Stimulated activated effector memory CD8-positive, alpha-beta T cell treated with anti-CD3 and anti-CD28 coated beads, Interleukin-12 subunit alpha, Interleukin-12 subunit beta, amount 100 ng/mL, for 72 hours (primary cell): ENCODE data around the gene SLC22A5.

ENCODE experiments used
- ATAC-seq: fragments of 150-1000 bp; cut with Tn5 transposase; 2 replicates; pipeline ENCODE4 v1.10.0; 2021
- DNase-seq, 2 donors: peaks; one replicate each; pipeline ENCODE4 v3.0.0; 2021 to 2022; ENCODE audit warnings: low spot score in 2 of 2
- H3K27ac Mint-ChIP-seq: one replicate; pipeline ENCODE4 v1.8.0; 2022; ENCODE audit warnings: mild to moderate bottlenecking, mixed read lengths
- H3K36me3 Mint-ChIP-seq: one replicate; pipeline ENCODE4 v1.8.0; 2022; ENCODE audit warnings: mild to moderate bottlenecking, mixed read lengths
- H3K4me1 Mint-ChIP-seq: one replicate; pipeline ENCODE4 v1.8.0; 2022; ENCODE audit warnings: mixed read lengths
- H3K4me3 Mint-ChIP-seq: one replicate; pipeline ENCODE4 v1.8.0; 2022; ENCODE audit warnings: mild to moderate bottlenecking, mixed read lengths
- H3K9me3 Mint-ChIP-seq: one replicate; pipeline ENCODE4 v1.8.0; 2022; ENCODE audit warnings: mixed read lengths

The SLC22A5 gene

DNA sequence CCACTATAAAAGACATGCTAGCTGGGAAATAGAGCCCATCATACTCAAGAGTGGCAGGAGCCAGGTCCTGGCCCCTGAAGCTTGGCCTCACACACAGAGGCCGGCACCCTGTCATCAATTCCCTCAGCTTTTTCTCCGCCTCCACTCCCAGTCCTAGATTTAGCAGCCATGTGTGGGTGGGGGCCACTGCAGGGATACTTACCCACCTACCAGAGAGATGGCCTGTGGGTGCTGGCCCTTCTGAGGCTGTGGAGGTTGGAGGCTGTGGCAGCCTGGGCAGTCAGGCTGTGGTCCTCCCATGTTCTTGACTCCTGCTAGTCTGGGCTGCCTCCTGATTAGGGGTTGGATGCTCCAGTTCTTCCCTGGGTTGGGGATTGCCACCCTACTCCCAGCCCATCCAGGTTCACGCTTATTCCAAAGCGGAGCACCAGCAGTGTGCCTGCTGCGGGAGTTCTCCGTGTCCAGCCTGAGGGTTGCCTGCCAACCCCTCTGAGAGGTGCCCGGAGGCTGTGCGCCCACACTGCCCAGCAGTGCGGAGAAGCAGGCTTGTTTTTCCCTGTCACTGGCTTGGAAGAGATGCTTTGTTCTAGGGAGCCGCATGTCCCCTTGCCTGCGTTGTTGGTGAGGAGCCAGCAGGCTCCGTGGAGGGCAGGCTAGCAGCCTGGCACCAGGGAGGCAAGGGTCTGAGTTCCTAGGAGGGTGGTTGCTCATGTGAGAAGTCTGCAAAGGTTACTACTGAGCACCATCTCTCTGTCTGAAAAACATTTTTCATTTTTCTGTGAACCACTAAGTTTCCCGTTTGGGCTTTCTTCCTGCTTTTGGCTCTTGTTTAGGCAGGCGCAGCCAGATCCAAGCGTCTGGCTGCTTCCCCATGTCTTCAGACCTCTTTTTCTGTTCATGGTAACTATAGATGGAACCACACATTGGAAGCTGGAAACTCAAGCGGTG lies 7.5 kb downstream of the SLC22A5 start:
- Mint-ChIP-seq H3K27ac (no peak overlapping the region), H3K4me3 (no peak overlapping the region), H3K4me1 (peaks cover 2% of the 10 kb centered on the region), H3K36me3 (no peaks in the 10 kb centered on the region), H3K9me3 (no peaks in the 10 kb centered on the region)
- DNase-seq (no peak), ATAC-seq (no peak)

GRCh38 chr5:132377738-132378137 lies 8.2 kb downstream of the SLC22A5 start:
- Mint-ChIP-seq H3K4me3 (no peak overlapping the region), H3K27ac (no peak overlapping the region), H3K36me3 (no peaks in the 10 kb centered on the region), H3K9me3 (no peaks in the 10 kb centered on the region), H3K4me1 (no peaks in the 10 kb centered on the region)
- DNase-seq (no peak), ATAC-seq (no peak)

DNA sequence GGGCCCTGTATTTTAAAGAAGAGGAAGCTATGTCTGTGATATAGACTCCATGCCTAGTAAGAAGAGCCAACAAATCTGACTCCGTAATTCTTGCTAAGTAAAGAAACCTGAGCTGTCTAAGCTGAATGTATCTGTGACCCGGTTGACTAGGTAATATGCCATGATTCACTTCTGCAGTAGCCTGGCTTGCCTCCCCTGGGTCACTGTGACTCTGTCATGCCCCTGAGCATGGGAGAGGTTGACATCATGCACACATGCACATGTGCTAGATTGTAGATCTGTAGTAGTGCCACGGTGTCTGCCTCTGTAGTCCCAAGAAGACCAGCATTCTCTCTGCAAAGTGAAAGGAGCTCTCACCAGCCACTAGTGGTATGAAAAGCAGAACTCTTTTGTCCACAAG lies 9.1 kb downstream of the SLC22A5 start:
- H3K9me3 Mint-ChIP-seq, result no peaks in the 10 kb centered on the region
- DNase-seq, result no peak
- ATAC-seq, result peak; percentile 67
- no peak overlapping the region for H3K4me3 Mint-ChIP-seq
- H3K4me1 Mint-ChIP-seq, result no peaks in the 10 kb centered on the region
- H3K27ac Mint-ChIP-seq, result no peak overlapping the region
- H3K36me3 Mint-ChIP-seq, result no peaks in the 10 kb centered on the region

DNA sequence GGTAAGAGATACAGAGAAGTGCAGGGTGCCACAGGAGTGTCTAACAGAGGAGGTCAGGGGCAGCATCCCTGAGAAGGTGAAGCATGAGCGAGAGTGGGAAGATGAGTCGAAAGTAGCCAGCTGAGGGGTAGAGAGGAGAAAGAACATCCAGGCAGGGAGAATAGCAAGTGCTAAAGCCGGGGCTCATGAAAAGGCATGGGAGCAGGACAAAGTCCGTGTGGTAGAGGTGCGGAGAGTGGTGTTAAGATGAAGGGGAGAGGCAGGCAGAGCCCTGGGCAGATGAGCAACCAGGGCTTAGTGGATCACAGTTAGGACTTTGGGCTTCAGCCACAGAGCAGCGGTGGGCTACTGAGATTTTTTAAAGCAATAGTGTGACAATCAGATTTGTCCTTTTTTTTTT lies 10.5 kb downstream of the SLC22A5 start:
- ATAC-seq, result no peak
- Mint-ChIP-seq H3K4me1 (peaks cover under 1% of the 10 kb centered on the region), H3K27ac (peak overlapping the region; percentile 10), H3K36me3 (no peaks in the 10 kb centered on the region), H3K4me3 (no peak overlapping the region), H3K9me3 (no peaks in the 10 kb centered on the region)
- DNase-seq, result no peak

GRCh38 chr5:132380741-132381140 lies 11.2 kb downstream of the SLC22A5 start:
- DNase-seq (no peak), ATAC-seq (no peak)
- Mint-ChIP-seq H3K9me3 (no peaks in the 10 kb centered on the region), H3K4me1 (peaks cover 7% of the 10 kb centered on the region), H3K4me3 (no peak overlapping the region), H3K27ac (no peak overlapping the region), H3K36me3 (peaks cover 3% of the 10 kb centered on the region)

DNA sequence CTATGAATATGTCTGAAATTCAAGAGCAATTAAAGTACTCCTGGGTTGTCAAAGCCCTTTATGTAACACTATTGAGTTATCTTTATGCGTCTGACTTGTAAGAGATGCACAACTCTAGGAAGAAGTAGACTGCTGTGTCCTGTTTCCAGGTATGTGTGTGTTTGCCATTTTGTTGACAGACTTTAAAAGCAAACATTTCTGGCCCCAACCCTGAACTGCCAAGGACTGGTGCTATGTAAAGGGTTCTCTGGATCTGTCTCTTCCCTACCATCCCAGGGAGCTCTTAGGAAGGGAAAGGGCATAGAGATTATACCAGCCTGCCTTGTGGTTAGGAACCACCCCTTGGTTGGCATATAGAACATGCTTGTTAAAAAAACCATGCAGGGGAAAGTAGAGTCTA lies 12.1 kb downstream of the SLC22A5 start:
- Mint-ChIP-seq H3K27ac (peak overlapping the region; percentile 44), H3K4me3 (no peak overlapping the region), H3K9me3 (no peaks in the 10 kb centered on the region), H3K4me1 (peaks cover 16% of the 10 kb centered on the region), H3K36me3 (peaks cover 5% of the 10 kb centered on the region)
- no peak for DNase-seq
- no peak for ATAC-seq

DNA sequence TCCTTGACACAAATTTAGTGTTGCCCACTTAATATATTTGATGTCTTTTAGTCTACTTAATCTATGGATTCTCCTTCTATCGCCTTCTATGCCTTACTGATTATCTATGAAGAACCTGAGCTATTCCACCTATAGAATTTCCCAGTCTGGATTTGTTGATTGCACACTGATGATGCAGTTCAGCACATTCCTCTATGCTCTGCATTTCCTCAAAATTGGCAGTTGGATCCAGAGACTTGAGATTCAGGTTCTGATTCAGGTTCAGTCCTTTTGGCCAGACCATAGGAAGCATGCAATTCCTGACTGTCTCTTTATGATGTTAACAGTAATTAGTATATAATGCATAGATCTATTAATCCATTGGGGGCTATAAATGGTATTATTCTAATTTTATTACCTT lies 13.8 kb downstream of the SLC22A5 start:
- H3K27ac Mint-ChIP-seq, result no peak overlapping the region
- ATAC-seq (no peak), DNase-seq (no peak)
- no peaks in the 10 kb centered on the region for H3K9me3 Mint-ChIP-seq
- H3K36me3 Mint-ChIP-seq, result peaks cover 5% of the 10 kb centered on the region
- H3K4me3 Mint-ChIP-seq, result no peak overlapping the region
- peaks cover 30% of the 10 kb centered on the region for H3K4me1 Mint-ChIP-seq

DNA sequence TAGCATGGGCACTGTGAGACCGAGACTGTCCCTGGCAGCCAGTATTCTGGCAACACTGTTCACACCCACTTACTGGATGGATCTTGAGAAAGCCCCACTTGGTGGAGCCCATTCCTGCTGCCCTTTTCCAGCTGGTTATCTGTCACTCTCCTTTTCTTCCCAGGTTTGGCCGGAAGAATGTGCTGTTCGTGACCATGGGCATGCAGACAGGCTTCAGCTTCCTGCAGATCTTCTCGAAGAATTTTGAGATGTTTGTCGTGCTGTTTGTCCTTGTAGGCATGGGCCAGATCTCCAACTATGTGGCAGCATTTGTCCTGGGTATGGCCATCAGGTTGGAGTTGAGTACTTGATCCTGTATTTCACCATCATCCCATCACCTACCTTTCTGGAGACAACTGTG lies 14.5 kb downstream of the SLC22A5 start:
- ATAC-seq, result no peak
- Mint-ChIP-seq H3K36me3 (peaks cover 5% of the 10 kb centered on the region), H3K9me3 (no peaks in the 10 kb centered on the region)

GRCh38 chr5:132384506-132385050 lies 15.1 kb downstream of the SLC22A5 start:
- DNase-seq (no peak), ATAC-seq (no peak)
- Mint-ChIP-seq H3K9me3 (no peaks in the 10 kb centered on the region), H3K4me3 (no peak overlapping the region), H3K4me1 (peaks cover 35% of the 10 kb centered on the region), H3K36me3 (peaks cover 5% of the 10 kb centered on the region), H3K27ac (no peak overlapping the region)

More for the DNA sequence above, 14.5 kb downstream of the SLC22A5 start:
- Mint-ChIP-seq H3K27ac (no peak overlapping the region), H3K4me3 (no peak overlapping the region), H3K4me1 (peaks cover 30% of the 10 kb centered on the region)
- no peak for DNase-seq

DNA sequence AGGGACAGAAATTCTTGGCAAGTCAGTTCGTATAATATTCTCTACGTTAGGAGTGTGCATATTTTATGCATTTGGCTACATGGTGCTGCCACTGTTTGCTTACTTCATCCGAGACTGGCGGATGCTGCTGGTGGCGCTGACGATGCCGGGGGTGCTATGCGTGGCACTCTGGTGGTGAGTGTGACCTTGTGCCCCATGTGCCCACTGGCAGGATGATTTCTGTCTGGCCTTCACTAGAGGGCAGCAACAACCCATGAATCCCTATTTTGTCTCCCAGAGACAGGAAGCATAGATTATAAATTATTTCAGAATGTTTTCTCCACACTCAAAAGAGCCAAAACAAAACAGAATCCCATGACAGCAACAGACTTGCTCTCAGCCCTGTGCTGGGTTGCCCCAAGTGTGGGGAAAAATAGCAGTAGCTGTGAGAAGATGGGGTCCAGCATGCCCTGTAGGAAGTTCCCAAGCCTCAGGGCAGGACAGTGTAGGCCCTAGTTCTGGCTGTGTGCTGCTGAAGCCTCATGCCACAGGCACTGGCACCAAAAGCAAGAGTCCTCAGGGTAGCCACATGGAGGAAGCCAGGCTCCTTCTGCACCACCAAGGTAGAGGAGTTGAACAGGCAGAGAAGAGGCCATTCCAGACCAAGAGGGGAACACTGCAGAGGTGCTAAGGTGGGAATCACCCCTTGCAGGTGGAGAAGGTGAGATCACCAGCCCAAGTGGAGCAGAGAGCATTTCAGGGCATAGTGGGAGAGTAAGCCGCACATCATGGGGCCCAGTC lies 16.0 kb downstream of the SLC22A5 start:
- Mint-ChIP-seq H3K4me1 (peaks cover 44% of the 10 kb centered on the region), H3K27ac (peak overlapping the region; percentile 84), H3K9me3 (no peaks in the 10 kb centered on the region), H3K4me3 (no peak overlapping the region), H3K36me3 (peaks cover 5% of the 10 kb centered on the region)
- ATAC-seq (peak; percentile 83), DNase-seq (peak; percentile 43 to 72)

DNA sequence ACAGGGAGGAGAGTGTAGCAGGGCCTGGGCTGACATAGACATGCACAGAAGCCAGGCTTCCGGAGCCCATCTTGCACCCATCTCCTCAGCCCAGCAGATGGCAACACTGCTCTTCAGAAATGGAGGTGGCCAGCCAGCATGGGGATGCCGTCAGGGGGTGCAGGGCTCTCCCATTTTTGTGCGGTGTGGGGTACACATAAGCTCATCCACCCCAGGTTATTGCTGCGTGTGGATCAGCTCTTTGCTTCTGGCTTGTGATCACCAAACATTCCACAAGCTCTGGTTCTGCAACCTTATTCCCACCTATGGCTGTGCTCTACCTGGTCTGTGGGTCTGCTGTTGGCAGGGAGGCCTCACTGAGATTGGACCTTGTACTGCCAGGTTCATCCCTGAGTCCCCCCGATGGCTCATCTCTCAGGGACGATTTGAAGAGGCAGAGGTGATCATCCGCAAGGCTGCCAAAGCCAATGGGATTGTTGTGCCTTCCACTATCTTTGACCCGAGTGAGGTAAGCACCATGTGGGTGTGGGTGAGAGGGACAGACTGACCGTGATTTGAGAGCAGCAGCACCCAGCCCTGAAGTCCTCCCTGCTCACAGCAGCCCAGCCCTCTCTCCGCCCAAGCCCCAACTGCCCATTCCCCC lies 17.3 kb downstream of the SLC22A5 start:
- H3K4me1 Mint-ChIP-seq, result peaks cover 56% of the 10 kb centered on the region
- no peaks in the 10 kb centered on the region for H3K9me3 Mint-ChIP-seq

DNA sequence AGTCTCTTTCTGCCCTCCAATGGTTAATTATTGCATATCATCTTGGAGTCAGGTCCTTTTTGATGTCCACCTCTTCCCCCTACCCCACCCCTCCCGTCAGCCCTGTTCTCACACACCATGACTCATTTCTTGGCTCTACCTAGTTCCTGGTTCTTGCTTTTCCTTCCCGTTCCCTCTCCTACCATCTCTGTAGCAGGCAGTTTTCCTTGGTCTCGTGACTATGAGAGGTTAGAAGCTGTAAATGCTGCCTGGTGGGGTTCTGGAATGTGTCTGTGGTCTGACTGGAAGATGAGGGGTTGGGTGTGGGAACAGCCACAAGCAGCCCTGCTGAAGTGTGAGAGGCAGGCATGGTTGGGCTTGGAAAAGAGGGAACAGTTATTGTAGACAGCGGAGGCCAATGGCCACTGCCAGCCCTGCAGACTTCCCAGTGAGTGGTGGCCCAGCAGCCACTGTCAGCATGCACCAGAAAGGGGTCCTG lies 18.2 kb downstream of the SLC22A5 start:
- ATAC-seq, result no peak
- Mint-ChIP-seq H3K9me3 (no peaks in the 10 kb centered on the region), H3K4me3 (no peak overlapping the region), H3K4me1 (peaks cover 65% of the 10 kb centered on the region), H3K27ac (peak overlapping the region; percentile 84), H3K36me3 (peaks cover 5% of the 10 kb centered on the region)
- no peak for DNase-seq

More for the DNA sequence above, 17.3 kb downstream of the SLC22A5 start:
- peaks cover 5% of the 10 kb centered on the region for H3K36me3 Mint-ChIP-seq
- ATAC-seq (peak; percentile 93), DNase-seq (peak; percentile 60 to 85)
- H3K27ac Mint-ChIP-seq, result peak overlapping the region; percentile 84
- H3K4me3 Mint-ChIP-seq, result no peak overlapping the region

DNA sequence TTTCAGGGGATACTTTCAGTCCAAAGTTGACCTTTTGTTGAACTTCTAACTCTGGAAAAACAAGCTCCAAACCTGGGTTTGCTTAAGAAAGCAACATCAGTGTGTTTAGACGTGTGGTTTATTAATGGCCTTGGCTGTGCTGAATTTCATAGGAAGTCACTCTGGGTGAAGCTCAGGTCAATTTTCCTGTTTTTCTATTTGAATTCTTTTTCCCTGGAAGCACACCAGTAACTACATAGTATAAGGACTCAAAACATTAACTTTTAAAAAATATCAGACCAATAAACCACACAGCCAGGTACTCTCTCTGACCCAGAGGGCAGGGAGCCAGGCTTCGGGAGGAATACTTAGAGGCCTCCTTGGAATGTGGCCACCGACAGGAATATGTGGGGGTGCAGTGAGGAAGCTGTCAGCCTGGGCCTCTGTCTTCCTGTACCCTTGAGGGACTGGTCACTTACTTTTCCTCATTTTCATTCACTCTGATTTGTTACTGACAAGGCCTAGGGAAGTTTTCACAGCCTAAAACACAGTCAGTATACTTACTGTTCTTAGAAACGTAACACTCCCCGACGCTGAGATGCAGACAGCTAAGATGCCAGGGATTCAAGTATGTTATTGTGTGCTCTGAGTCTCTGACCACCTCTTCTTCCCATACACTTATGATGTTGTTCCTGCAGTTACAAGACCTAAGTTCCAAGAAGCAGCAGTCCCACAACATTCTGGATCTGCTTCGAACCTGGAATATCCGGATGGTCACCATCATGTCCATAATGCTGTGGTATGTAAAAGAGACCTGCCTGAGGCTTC lies 18.9 kb downstream of the SLC22A5 start:
- ATAC-seq, result no peak
- Mint-ChIP-seq H3K9me3 (no peaks in the 10 kb centered on the region), H3K4me1 (peaks cover 70% of the 10 kb centered on the region), H3K36me3 (peaks cover 5% of the 10 kb centered on the region), H3K27ac (peak overlapping the region; percentile 84), H3K4me3 (no peak overlapping the region)
- DNase-seq, result no peak

GRCh38 chr5:132389051-132389331 lies 19.5 kb downstream of the SLC22A5 start:
- H3K36me3 Mint-ChIP-seq, result peaks cover 5% of the 10 kb centered on the region
- H3K4me1 Mint-ChIP-seq, result peaks cover 71% of the 10 kb centered on the region
- DNase-seq (no peak), ATAC-seq (no peak)
- H3K9me3 Mint-ChIP-seq, result no peaks in the 10 kb centered on the region
- no peak overlapping the region for H3K27ac Mint-ChIP-seq
- H3K4me3 Mint-ChIP-seq, result no peak overlapping the region
